MM.1S (cell line): Measurements from ENCODE around the gene LHPP.
"Not testable (repeated sequence)": the region's sequence is repeated elsewhere in the genome, so short reads cannot be mapped to it uniquely, and the experiment has no call there.

Experiments used
- DNase-seq: peaks from one replicate; pipeline ENCODE4 v3.0.0-alpha.2; 2015
- H2AFZ ChIP-seq: fragments of 300-600 bp; sonication (generic); 2 replicates; pipeline ENCODE4 v1.6.0; 2016; ENCODE audit warnings: antibody characterized with exemption, low read length
- H3F3A ChIP-seq: fragments of 300-600 bp; sonication (generic); 2 replicates; pipeline ENCODE4 v1.6.1; 2016; ENCODE audit warnings: mild to moderate bottlenecking, antibody characterized with exemption, low read length, moderate library complexity, mixed read lengths; ENCODE audit not compliant: insufficient read depth
- H3K27ac ChIP-seq: fragments of 300-600 bp; sonication (generic); 2 replicates; pipeline ENCODE4 v1.5.1; 2016; ENCODE audit warnings: mild to moderate bottlenecking, low read length
- H3K27me3 ChIP-seq: fragments of 300-600 bp; sonication (generic); replicated peaks from 2 replicates; pipeline ENCODE4 v1.6.0; 2016; ENCODE audit warnings: low read length; ENCODE audit not compliant: insufficient read depth
- H3K36me3 ChIP-seq: fragments of 300-600 bp; sonication (generic); replicated peaks from 2 replicates; pipeline ENCODE4 v1.6.1; 2016; ENCODE audit warnings: mild to moderate bottlenecking, low read length, mixed read lengths; ENCODE audit not compliant: insufficient read depth
- H3K4me1 ChIP-seq: fragments of 300-600 bp; sonication (generic); 2 replicates; pipeline ENCODE4 v1.6.1; 2016; ENCODE audit warnings: low read length, mixed read lengths
- H3K4me2 ChIP-seq: fragments of 300-600 bp; sonication (generic); 2 replicates; pipeline ENCODE4 v1.6.0; 2016; ENCODE audit warnings: low read depth, low read length
- H3K4me3 ChIP-seq: fragments of 300-600 bp; sonication (generic); 2 replicates; pipeline ENCODE4 v1.5.1; 2016; ENCODE audit warnings: low read length, mixed read lengths
- H3K79me2 ChIP-seq: fragments of 300-600 bp; sonication (generic); 2 replicates; pipeline ENCODE4 v1.6.1; 2016; ENCODE audit warnings: mixed run types, low read length, mixed read lengths
- H3K9ac ChIP-seq: fragments of 300-600 bp; sonication (generic); 2 replicates; pipeline ENCODE4 v1.6.1; 2016; ENCODE audit warnings: low read length, mixed read lengths
- H3K9me2 ChIP-seq: fragments of 300-600 bp; sonication (generic); replicated peaks from 2 replicates; pipeline ENCODE4 v1.6.1; 2016; ENCODE audit warnings: mild to moderate bottlenecking, low read length, mixed read lengths; ENCODE audit not compliant: insufficient read depth
- H3K9me3 ChIP-seq: fragments of 300-600 bp; sonication (generic); replicated peaks from 2 replicates; pipeline ENCODE4 v1.6.1; 2016; ENCODE audit warnings: mild to moderate bottlenecking, low read length, mixed read lengths; ENCODE audit not compliant: insufficient read depth
- H4K20me1 ChIP-seq: fragments of 300-600 bp; sonication (generic); 2 replicates; pipeline ENCODE4 v1.6.1; 2016; ENCODE audit warnings: mild to moderate bottlenecking, low read length, moderate library complexity, mixed read lengths; ENCODE audit not compliant: insufficient read depth
- CTCF ChIP-seq: fragments of 300-600 bp; sonication (generic); IDR thresholded peaks from 2 replicates; pipeline ENCODE4 v1.5.1; 2016; ENCODE audit warnings: antibody characterized with exemption, low read length, mixed read lengths
- EZH2 ChIP-seq: fragments of 300-600 bp; sonication (generic); optimal IDR thresholded peaks from 2 replicates; pipeline ENCODE3; 2017; ENCODE audit warnings: low read depth, mild to moderate bottlenecking, antibody characterized with exemption, low read length, mixed read lengths
- EZH2phosphoT487 ChIP-seq: fragments of 300-600 bp; sonication (generic); IDR thresholded peaks from 2 replicates; pipeline ENCODE4 v1.6.1; 2018; ENCODE audit warnings: antibody characterized with exemption, low read length

LHPP gene

GRCh38 chr10:124607693-124608092, 146.1 kb downstream of the LHPP start:
- Histone ChIP-seq H3K36me3 (no peaks in the 10 kb centered on the region), H3K4me1 (no peaks in the 10 kb centered on the region), H3K9ac (no peak overlapping the region), H4K20me1 (no peaks in the 10 kb centered on the region), H3K4me2 (no peak overlapping the region), H3K79me2 (no peaks in the 10 kb centered on the region), H3F3A (no peaks in the 10 kb centered on the region), H3K4me3 (no peak overlapping the region), H2AFZ (no peak overlapping the region), H3K9me2 (no peaks in the 10 kb centered on the region), H3K27me3 (no peaks in the 10 kb centered on the region), H3K27ac (no peak overlapping the region), H3K9me3 (no peaks in the 10 kb centered on the region)
- no peak for TF ChIP-seq EZH2
- no peak for TF ChIP-seq EZH2phosphoT487
- no peak for TF ChIP-seq CTCF
- no peak for DNase-seq

GRCh38 chr10:124608093-124608721, 146.6 kb downstream of the LHPP start:
- H3K27ac ChIP-seq: no peak overlapping the region

GRCh38 chr10:124609698-124610097, 148.1 kb downstream of the LHPP start:
- Histone ChIP-seq H3K4me3 (no peak overlapping the region), H2AFZ (no peak overlapping the region), H4K20me1 (no peaks in the 10 kb centered on the region), H3K79me2 (no peaks in the 10 kb centered on the region), H3K27me3 (no peaks in the 10 kb centered on the region), H3K9ac (no peak overlapping the region), H3K9me2 (no peaks in the 10 kb centered on the region), H3K27ac (no peak overlapping the region), H3K9me3 (no peaks in the 10 kb centered on the region), H3K36me3 (no peaks in the 10 kb centered on the region), H3K4me2 (no peak overlapping the region), H3K4me1 (no peaks in the 10 kb centered on the region), H3F3A (no peaks in the 10 kb centered on the region)
- DNase-seq: no peak
- TF ChIP-seq EZH2phosphoT487: no peak
- no peak for TF ChIP-seq EZH2
- no peak for TF ChIP-seq CTCF

More at GRCh38 chr10:124608093-124608721, 146.6 kb downstream of the LHPP start:
- H3K36me3 ChIP-seq: no peaks in the 10 kb centered on the region
- TF ChIP-seq EZH2phosphoT487 (no peak), CTCF (no peak), EZH2 (no peak)
- H3K79me2 ChIP-seq: no peaks in the 10 kb centered on the region
- no peaks in the 10 kb centered on the region for H3F3A ChIP-seq
- no peak overlapping the region for H3K9ac ChIP-seq
- no peaks in the 10 kb centered on the region for H3K9me2 ChIP-seq
- no peak overlapping the region for H2AFZ ChIP-seq
- no peak overlapping the region for H3K4me2 ChIP-seq
- H4K20me1 ChIP-seq: no peaks in the 10 kb centered on the region
- no peaks in the 10 kb centered on the region for H3K4me1 ChIP-seq
- no peaks in the 10 kb centered on the region for H3K27me3 ChIP-seq
- H3K9me3 ChIP-seq: no peaks in the 10 kb centered on the region
- DNase-seq: no peak
- H3K4me3 ChIP-seq: no peak overlapping the region

- not testable (repeated sequence) for H3K36me3 ChIP-seq, H3F3A ChIP-seq, H3K4me1 ChIP-seq, H3K9me3 ChIP-seq, H4K20me1 ChIP-seq, H3K27ac ChIP-seq, H3K79me2 ChIP-seq, H3K9me2 ChIP-seq, H3K27me3 ChIP-seq, H3K4me2 ChIP-seq, H3K9ac ChIP-seq, DNase-seq, H3K4me3 ChIP-seq, H2AFZ ChIP-seq
These were observed 148.6 kb downstream of the LHPP start for GRCh38 chr10:124610186-124610585.

GRCh38 chr10:124610851-124611250, 149.2 kb downstream of the LHPP start:
- not testable (repeated sequence) for H3K36me3 ChIP-seq, H3K4me1 ChIP-seq, DNase-seq, H3K79me2 ChIP-seq, H4K20me1 ChIP-seq, H3K4me3 ChIP-seq, H3K27me3 ChIP-seq, H3K9me2 ChIP-seq, H3K27ac ChIP-seq, H3K4me2 ChIP-seq, H3K9me3 ChIP-seq, H2AFZ ChIP-seq, H3K9ac ChIP-seq, H3F3A ChIP-seq
